Gastroesophageal sphincter (tissue), 4 donors: ENCODE results near the gene NAALAD2. TPM values are rescaled to one million over a fixed set of nuclear protein-coding genes. Genes with fewer than 3 reads are reported as not detected.

Source experiments
- ATAC-seq: fragments of 150-250 bp; one replicate; pipeline ENCODE4 v1.9.1; 2016; ENCODE audit warnings: mild to moderate bottlenecking, moderate library complexity
- H3K27ac ChIP-seq, 4 donors: fragments of 200-600 bp; sonication (generic) in 3 of 4; 1 replicate in 3 of 4; 2 replicates in 1 of 4; pipeline ENCODE4 v1.5.1; 2016 to 2019
- H3K27me3 ChIP-seq: fragments of 200-600 bp; sonication (generic); one replicate; pipeline ENCODE4 v1.5.1; 2019
- H3K36me3 ChIP-seq, 2 donors: fragments of 200-600 bp; sonication (generic); one replicate each; pipeline ENCODE4 v1.5.1; 2019; ENCODE audit warnings: control low read depth in 1 of 2
- H3K4me1 ChIP-seq, 3 donors: fragments of 200-600 bp; sonication (generic); 1 replicate in 2 of 3; 2 replicates in 1 of 3; pipeline ENCODE4 v1.5.1; 2016 to 2019; ENCODE audit warnings: control low read depth in 2 of 3
- H3K4me3 ChIP-seq, 2 donors: fragments of 200-600 bp; sonication (generic); one replicate each; pipeline ENCODE4 v1.5.1; 2019; ENCODE audit warnings: mild to moderate bottlenecking in 1 of 2, moderate library complexity in 1 of 2
- H3K9me3 ChIP-seq, 3 donors: fragments of 200-600 bp; sonication (generic); one replicate each; pipeline ENCODE4 v1.5.1; 2017 to 2019; ENCODE audit warnings: control low read depth in 2 of 3
- EP300 ChIP-seq: sonication (generic); formaldehyde crosslinking; IDR thresholded peaks from one replicate; pipeline ENCODE4 v1.6.1; 2017; ENCODE audit warnings: antibody characterized with exemption, mild to moderate bottlenecking
- POLR2A ChIP-seq, 2 donors: fragments of 450-650 bp; IDR thresholded peaks; one replicate each; pipeline ENCODE4 v1.6.1; 2017; ENCODE audit warnings: antibody characterized with exemption in 2 of 2, mild to moderate bottlenecking in 2 of 2, moderate library complexity in 1 of 2
- POLR2AphosphoS5 ChIP-seq: sonication (generic); formaldehyde crosslinking; IDR thresholded peaks from one replicate; pipeline ENCODE4 v1.6.1; 2017; ENCODE audit warnings: antibody characterized with exemption
- WGBS, 2 donors: methylation state at CpG; one replicate each; pipeline ENCODE4 v1.1.5; 2018; ENCODE audit warnings: low coverage in 1 of 2; 5-methylcytosine and 5-hydroxymethylcytosine counted together
- total RNA-seq, 4 donors: library from RNA; depleted of rRNA; stranded (reverse); fragments of >200 nt; gene quantifications; one replicate each; pipeline ENCODE4 v1.1.0, GENCODE V29; 2016
- TF ChIP-seq, protein P1 (sequence below), 4 experiments: fragments of 200-600 bp in 2 of 4; fragments of 450-650 bp in 2 of 4; sonication (generic) in 1 of 4; IDR thresholded peaks; one replicate each; pipeline ENCODE4 v1.5.1; 2017 to 2019; ENCODE audit warnings: antibody characterized with exemption in 4 of 4, mild to moderate bottlenecking in 2 of 4, moderate library complexity in 2 of 4

NAALAD2 gene
- total RNA-seq, 4 donors from 2014 or later = 0.66 to 2.8 (median 1.7) TPM

DNA sequence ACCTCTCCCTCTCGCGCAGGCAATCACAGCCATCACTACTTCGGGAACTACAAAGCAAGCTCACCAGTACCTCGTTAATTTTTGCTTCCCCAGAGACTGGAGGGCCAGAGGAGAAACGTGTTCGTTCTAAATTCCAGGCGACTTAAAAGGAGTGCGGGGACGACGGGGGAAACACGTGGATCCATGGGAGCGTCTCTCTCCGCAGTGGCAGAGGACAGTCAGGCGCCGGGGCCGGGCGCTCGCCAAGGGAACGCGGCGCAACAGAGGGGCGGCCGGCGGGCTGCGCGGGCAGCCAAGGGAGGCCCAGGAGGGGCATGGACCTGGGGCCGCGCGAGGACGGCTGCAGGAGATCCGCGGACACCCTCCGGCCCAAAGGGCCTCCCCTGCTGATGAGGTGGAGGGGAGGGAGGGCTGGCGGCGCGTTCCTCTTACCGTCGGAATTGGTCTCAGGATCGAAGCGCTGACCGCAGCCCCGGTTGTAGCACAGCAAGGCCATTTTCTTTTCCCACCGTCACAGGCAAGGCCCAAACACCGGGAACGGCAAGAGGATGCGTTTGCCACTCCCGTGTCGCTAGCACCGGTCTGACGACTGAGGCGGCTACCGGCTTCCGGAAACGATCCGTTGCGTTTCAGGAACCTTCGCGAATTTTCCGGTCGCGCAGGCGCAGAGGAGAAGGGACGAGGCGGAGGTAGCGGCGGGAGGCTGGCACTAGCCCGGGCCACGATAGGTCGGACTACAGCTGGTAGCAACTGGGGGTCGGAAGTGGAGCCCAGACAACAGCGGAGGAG is 88.2 kb downstream of the NAALAD2 start, which contains the start of gene CHORDC1:
CHORDC1 (minus strand) TSS at position 591 of the 789 bp plus-strand sequence; CDS start at position 496, 95 bp downstream.
- no peaks in the 10 kb centered on the region for H3K27me3 ChIP-seq
- WGBS, 2 donors = 0% methylated on average over 3 to 14 of the region's 71 CpGs
- H3K27ac ChIP-seq = peak within 1 kb of the TSS; percentile 85 to 98 (median 96)
- H3K9me3 ChIP-seq = no peaks in the 10 kb centered on the region
- H3K36me3 ChIP-seq = no peaks in the 10 kb centered on the region
- TF ChIP-seq POLR2AphosphoS5 (peak; percentile 95), POLR2A (IDR thresholded peaks at IDR 0.05) (peak; percentile 73 to 77), EP300 (no peak)
- TF ChIP-seq, protein P1, sequence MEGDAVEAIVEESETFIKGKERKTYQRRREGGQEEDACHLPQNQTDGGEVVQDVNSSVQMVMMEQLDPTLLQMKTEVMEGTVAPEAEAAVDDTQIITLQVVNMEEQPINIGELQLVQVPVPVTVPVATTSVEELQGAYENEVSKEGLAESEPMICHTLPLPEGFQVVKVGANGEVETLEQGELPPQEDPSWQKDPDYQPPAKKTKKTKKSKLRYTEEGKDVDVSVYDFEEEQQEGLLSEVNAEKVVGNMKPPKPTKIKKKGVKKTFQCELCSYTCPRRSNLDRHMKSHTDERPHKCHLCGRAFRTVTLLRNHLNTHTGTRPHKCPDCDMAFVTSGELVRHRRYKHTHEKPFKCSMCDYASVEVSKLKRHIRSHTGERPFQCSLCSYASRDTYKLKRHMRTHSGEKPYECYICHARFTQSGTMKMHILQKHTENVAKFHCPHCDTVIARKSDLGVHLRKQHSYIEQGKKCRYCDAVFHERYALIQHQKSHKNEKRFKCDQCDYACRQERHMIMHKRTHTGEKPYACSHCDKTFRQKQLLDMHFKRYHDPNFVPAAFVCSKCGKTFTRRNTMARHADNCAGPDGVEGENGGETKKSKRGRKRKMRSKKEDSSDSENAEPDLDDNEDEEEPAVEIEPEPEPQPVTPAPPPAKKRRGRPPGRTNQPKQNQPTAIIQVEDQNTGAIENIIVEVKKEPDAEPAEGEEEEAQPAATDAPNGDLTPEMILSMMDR (IDR thresholded peaks at IDR 0.05) = no peak
- ATAC-seq = peak; percentile 93
- H3K4me1 ChIP-seq = peaks cover 12 to 62% (median 19%) of the 10 kb centered on the region in 3 donors
- H3K4me3 ChIP-seq = peak within 1 kb of the TSS; percentile 89 to 92

DNA sequence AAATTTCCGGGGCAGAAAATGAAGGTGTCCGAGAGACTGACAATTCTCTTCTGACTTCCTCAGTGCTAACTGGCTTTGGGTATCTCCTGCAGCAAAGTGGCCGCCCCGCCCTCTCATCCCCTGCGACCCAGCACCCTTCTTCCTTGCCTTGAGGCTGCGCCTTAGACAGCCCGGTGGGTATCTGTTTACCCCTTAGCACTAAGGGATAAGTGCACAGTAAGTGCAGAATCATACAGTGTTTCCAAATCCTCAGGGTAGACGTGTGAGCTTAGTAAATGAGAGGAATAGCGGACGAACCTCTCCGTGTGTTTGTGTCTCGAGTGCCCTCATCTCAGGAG is 88.8 kb downstream of the NAALAD2 start:
- Histone ChIP-seq H3K9me3 (no peaks in the 10 kb centered on the region), H3K4me1 (peaks cover 12 to 57% (median 19%) of the 10 kb centered on the region in 3 donors), H3K36me3 (no peaks in the 10 kb centered on the region), H3K27me3 (no peaks in the 10 kb centered on the region), H3K4me3 (peak overlapping the region; percentile 89 to 92), H3K27ac (peak overlapping the region; percentile 85 to 98 (median 96))
- peak; percentile 57 for ATAC-seq
- WGBS, 2 donors = 0 to 4% methylated on average over 6 to 9 of the region's 12 CpGs
- TF ChIP-seq EP300 (no peak), POLR2AphosphoS5 (no peak), POLR2A (IDR thresholded peaks at IDR 0.05) (no peak)
- TF ChIP-seq, protein P1 (IDR thresholded peaks at IDR 0.05) = no peak

DNA sequence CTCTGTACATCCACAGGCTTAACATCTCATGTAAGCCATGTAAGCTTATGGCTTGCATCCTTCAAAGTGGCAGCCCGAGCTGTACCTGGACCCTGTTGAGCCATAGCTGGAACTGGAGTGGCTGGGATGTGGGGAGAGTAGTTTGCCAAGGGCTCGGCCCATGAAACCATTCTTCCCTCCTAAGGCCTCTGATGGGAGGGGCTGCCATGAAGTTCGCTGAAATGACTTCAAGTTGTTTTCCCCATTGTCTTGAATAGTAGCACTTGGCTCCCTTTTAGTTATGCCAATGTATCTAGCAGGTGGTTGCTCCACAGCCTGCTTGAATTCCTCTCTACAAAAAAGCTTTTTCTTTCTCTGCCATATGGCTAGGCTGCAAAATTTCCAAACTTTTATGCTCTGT is 93.6 kb downstream of the NAALAD2 start:
- no peak overlapping the region for H3K27ac ChIP-seq
- TF ChIP-seq, protein P1 (IDR thresholded peaks at IDR 0.05) = no peak
- no peak for TF ChIP-seq POLR2AphosphoS5
- TF ChIP-seq POLR2A (IDR thresholded peaks at IDR 0.05) = no peak
- TF ChIP-seq EP300 = no peak
- no peaks in the 10 kb centered on the region for H3K27me3 ChIP-seq
- 71 to 100% methylated on average over 1 of the region's 3 CpGs for WGBS, 2 donors
- peaks cover 0 to 20% (median 0%) of the 10 kb centered on the region in 3 donors for H3K4me1 ChIP-seq
- H3K36me3 ChIP-seq = no peaks in the 10 kb centered on the region
- H3K9me3 ChIP-seq = no peaks in the 10 kb centered on the region
- H3K4me3 ChIP-seq = no peak overlapping the region
- no peak for ATAC-seq

DNA sequence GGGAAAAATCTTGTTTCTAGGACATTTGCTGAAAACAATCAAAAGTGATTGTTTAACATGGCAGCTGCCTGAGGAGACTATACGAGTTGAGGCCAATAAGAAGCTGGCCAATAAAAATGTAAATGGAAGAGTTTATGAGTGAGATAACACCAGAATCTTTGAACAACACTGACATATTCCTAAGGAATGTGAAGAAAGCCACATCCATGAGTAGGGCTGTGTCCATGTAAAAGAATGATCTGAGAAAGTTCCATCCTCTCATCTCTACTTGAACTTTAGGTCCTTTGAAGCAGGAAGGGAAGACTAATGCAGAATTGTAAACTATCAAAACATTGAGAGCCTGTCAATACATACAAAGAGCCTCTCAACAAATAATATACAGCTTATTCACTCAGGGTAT is 95.3 kb downstream of the NAALAD2 start:
- no peak for ATAC-seq
- Histone ChIP-seq H3K9me3 (no peaks in the 10 kb centered on the region), H3K4me3 (no peak overlapping the region), H3K4me1 (peaks cover 0 to 5% (median 0%) of the 10 kb centered on the region in 3 donors), H3K27ac (no peak overlapping the region), H3K27me3 (no peaks in the 10 kb centered on the region), H3K36me3 (no peaks in the 10 kb centered on the region)
- 77 to 88% methylated on average over 1 of the region's 1 CpG for WGBS, 2 donors
- no peak for TF ChIP-seq EP300
- no peak for TF ChIP-seq POLR2AphosphoS5
- no peak for TF ChIP-seq POLR2A (IDR thresholded peaks at IDR 0.05)
- TF ChIP-seq, protein P1 (IDR thresholded peaks at IDR 0.05) = no peak

DNA sequence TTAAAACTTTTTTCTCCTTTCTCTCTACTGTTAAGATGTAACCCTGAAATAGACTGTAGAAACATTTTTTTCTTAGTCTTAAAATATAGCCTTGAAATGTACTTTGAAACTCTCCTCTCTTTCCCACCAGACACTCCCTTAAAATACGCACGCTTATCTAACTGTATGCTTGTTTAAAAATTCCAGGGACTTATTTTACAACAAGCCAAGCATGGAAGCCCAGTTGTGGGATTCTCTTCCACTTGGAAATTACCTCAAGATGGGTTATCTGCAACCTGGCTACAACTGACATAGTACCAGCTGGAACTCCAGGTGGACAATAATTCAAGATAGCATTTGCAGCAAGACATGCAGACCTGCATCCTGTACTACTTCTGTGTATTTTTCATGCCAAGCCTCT is 100.5 kb downstream of the NAALAD2 start:
- no peaks in the 10 kb centered on the region for H3K36me3 ChIP-seq
- 38 to 90% methylated on average over 2 of the region's 2 CpGs for WGBS, 2 donors
- H3K27ac ChIP-seq = no peak overlapping the region
- H3K4me3 ChIP-seq = no peak overlapping the region
- no peaks in the 10 kb centered on the region for H3K4me1 ChIP-seq
- ATAC-seq = no peak
- H3K9me3 ChIP-seq = no peaks in the 10 kb centered on the region
- H3K27me3 ChIP-seq = no peaks in the 10 kb centered on the region
- TF ChIP-seq POLR2AphosphoS5 (no peak), POLR2A (IDR thresholded peaks at IDR 0.05) (no peak)
- TF ChIP-seq, protein P1 (IDR thresholded peaks at IDR 0.05) = no peak
